ENCODE data around the gene NID1.
A peak's percentile ranks its signal among the peaks of the same experiment; 100 is the strongest.

The NID1 gene

GRCh38 chr1:236065509-236066005 is 667 bp upstream of the NID1 start:
- no peak for DNase-seq

GRCh38 chr1:236063919-236064673 is 794 bp downstream of the NID1 start:
- DNase-seq: peak; percentile 2

- no peak for DNase-seq
Measured at GRCh38 chr1:236063551-236063918, 1.4 kb downstream of the NID1 start.

GRCh38 chr1:236060286-236060685 is 4.6 kb downstream of the NID1 start:
- DNase-seq: no peak

GRCh38 chr1:236059011-236059410 is 5.9 kb downstream of the NID1 start:
- DNase-seq: no peak

- no peak for DNase-seq
Measured at GRCh38 chr1:236058141-236058934, 6.6 kb downstream of the NID1 start.

- DNase-seq: no peak
Measured at GRCh38 chr1:236057546-236057945, 7.3 kb downstream of the NID1 start.

GRCh38 chr1:236052232-236052993 is 12.5 kb downstream of the NID1 start:
- no peak for DNase-seq

GRCh38 chr1:236051242-236051791 is 13.6 kb downstream of the NID1 start:
- DNase-seq: no peak

GRCh38 chr1:236045771-236046170 is 19.1 kb downstream of the NID1 start:
- DNase-seq: no peak

- DNase-seq: no peak
Measured at GRCh38 chr1:236044341-236044740, 20.5 kb downstream of the NID1 start.

- DNase-seq: no peak
Measured at GRCh38 chr1:236041631-236042618, 23.0 kb downstream of the NID1 start.

GRCh38 chr1:236039740-236040685 is 24.9 kb downstream of the NID1 start:
- DNase-seq: no peak

- DNase-seq: no peak
Measured at GRCh38 chr1:236038034-236038433, 26.9 kb downstream of the NID1 start.

- DNase-seq: no peak
Measured at GRCh38 chr1:236035681-236036101, 29.2 kb downstream of the NID1 start.

GRCh38 chr1:236033336-236033735 is 31.6 kb downstream of the NID1 start:
- no peak for DNase-seq

GRCh38 chr1:236030534-236030933 is 34.4 kb downstream of the NID1 start:
- no peak for DNase-seq

- DNase-seq: no peak
Measured at GRCh38 chr1:236029428-236029940, 35.4 kb downstream of the NID1 start.

GRCh38 chr1:236027104-236027503 is 37.8 kb downstream of the NID1 start:
- no peak for DNase-seq

- DNase-seq: no peak
Measured at GRCh38 chr1:236025836-236026235, 39.1 kb downstream of the NID1 start.

All from NCI-H1105 treated with DMSO at 0.1 percent for 48 hours (cell line).